ENCODE results near the gene MYL2.

GRCh38 chr12:110896559-110896958 lies 23.8 kb downstream of the MYL2 start:
- TF ChIP-seq POLR2A (IDR thresholded peaks at IDR 0.05) (no peak), CTCF (IDR thresholded peaks at IDR 0.05) (no peak), POLR2AphosphoS5 (IDR thresholded peaks at IDR 0.05) (no peak)
